WTC11 (cell line): ENCODE measurements around the gene PAEP. TPM values are rescaled to one million over a fixed set of nuclear protein-coding genes. Genes with fewer than 3 reads are reported as not detected.

Experiments used
- ATAC-seq: fragments of 200-7000 bp; cut with Tn5 transposase; 2 replicates; pipeline ENCODE4 v1.10.0; 2021; ENCODE audit warnings: mild to moderate bottlenecking, moderate library complexity
- CTCF ChIA-PET: fragments of 300-600 bp; sonication (Branson Sonifier 250); formaldehyde crosslinking; loops from one replicate; lab custom pipeline; 2021; ENCODE audit warnings: antibody characterized with exemption; lab: Charles Lee
- POLR2A ChIA-PET: fragments of 350-600 bp; sonication (Branson Sonifier 250); formaldehyde crosslinking; loops from one replicate; lab custom pipeline; 2021; ENCODE audit warnings: antibody characterized with exemption; lab: Charles Lee
- DNase-seq: peaks from one replicate; pipeline ENCODE4 v3.0.0; 2021; ENCODE audit warnings: low spot score
- H3K27ac Mint-ChIP-seq: 2 replicates; pipeline ENCODE4 v1.8.0; 2021; ENCODE audit warnings: mixed read lengths
- H3K27me3 Mint-ChIP-seq: 2 replicates; pipeline ENCODE4 v1.8.0; 2021; ENCODE audit warnings: low read depth, mild to moderate bottlenecking, moderate library complexity, mixed read lengths
- H3K36me3 Mint-ChIP-seq: 2 replicates; pipeline ENCODE4 v1.8.0; 2021; ENCODE audit warnings: mixed read lengths
- H3K4me1 Mint-ChIP-seq: 2 replicates; pipeline ENCODE4 v1.8.0; 2022; ENCODE audit warnings: mixed read lengths
- H3K4me3 Mint-ChIP-seq: 2 replicates; pipeline ENCODE4 v1.8.0; 2021; ENCODE audit warnings: mild to moderate bottlenecking, moderate library complexity, mixed read lengths
- H3K9me3 Mint-ChIP-seq: 2 replicates; pipeline ENCODE4 v1.8.0; 2021; ENCODE audit warnings: mixed read lengths
- CREB1 ChIP-seq: sonication (generic); formaldehyde crosslinking; IDR thresholded peaks from 2 replicates; pipeline ENCODE4 v1.8.0; 2023; ENCODE audit warnings: mild to moderate bottlenecking, missing genetic modification reagents
- ELF4 ChIP-seq: sonication (generic); formaldehyde crosslinking; IDR thresholded peaks from 2 replicates; pipeline ENCODE4 v1.8.1; 2022; ENCODE audit warnings: low read depth, mild to moderate bottlenecking, moderate library complexity, missing genetic modification reagents
- FOXJ3 ChIP-seq: sonication (generic); formaldehyde crosslinking; IDR thresholded peaks from 2 replicates; pipeline ENCODE4 v1.9.0; 2021; ENCODE audit warnings: missing genetic modification reagents, mild to moderate bottlenecking, borderline replicate concordance
- FOXP1 ChIP-seq: sonication (generic); formaldehyde crosslinking; IDR thresholded peaks from 2 replicates; pipeline ENCODE4 v1.8.0; 2022; ENCODE audit warnings: missing genetic modification reagents, mild to moderate bottlenecking, moderate library complexity, borderline replicate concordance
- GRHL2 ChIP-seq: fragments of 250-450 bp; sonication (Bioruptor Pico); IDR thresholded peaks from 2 replicates; pipeline ENCODE4 v1.8.0; 2022; ENCODE audit warnings: mild to moderate bottlenecking, moderate library complexity; ENCODE audit not compliant: insufficient replicate concordance, severe bottlenecking
- HMGA2 ChIP-seq: fragments of 250-450 bp; sonication (Bioruptor Pico); IDR thresholded peaks from 2 replicates; pipeline ENCODE4 v1.4.0; 2021; ENCODE audit warnings: mild to moderate bottlenecking, moderate library complexity
- IRF1 ChIP-seq: sonication (generic); formaldehyde crosslinking; IDR thresholded peaks from 2 replicates; pipeline ENCODE4 v1.8.0; 2023; ENCODE audit warnings: missing genetic modification reagents
- JUN ChIP-seq: sonication (generic); formaldehyde crosslinking; IDR thresholded peaks from 2 replicates; pipeline ENCODE4 v1.8.0; 2023; ENCODE audit warnings: mild to moderate bottlenecking, missing genetic modification reagents
- NR2C2 ChIP-seq: sonication (generic); formaldehyde crosslinking; IDR thresholded peaks from 2 replicates; pipeline ENCODE4 v1.8.0; 2022; ENCODE audit warnings: mild to moderate bottlenecking, missing genetic modification reagents
- SMAD3 ChIP-seq: sonication (generic); formaldehyde crosslinking; IDR thresholded peaks from 2 replicates; pipeline ENCODE4 v1.8.0; 2022; ENCODE audit warnings: missing genetic modification reagents, mild to moderate bottlenecking, borderline replicate concordance
- ZNF232 ChIP-seq: sonication (generic); formaldehyde crosslinking; IDR thresholded peaks from 2 replicates; pipeline ENCODE4 v1.8.0; 2022; ENCODE audit warnings: mild to moderate bottlenecking, missing genetic modification reagents
- ZNF396 ChIP-seq: fragments of 250-450 bp; sonication (Bioruptor Pico); IDR thresholded peaks from 2 replicates; pipeline ENCODE4 v1.8.0; 2021; ENCODE audit warnings: mild to moderate bottlenecking, moderate library complexity, borderline replicate concordance
- ZNF423 ChIP-seq: fragments of 250-450 bp; sonication (Bioruptor Pico); IDR thresholded peaks from 2 replicates; pipeline ENCODE4 v2.1.2; 2022; ENCODE audit warnings: mild to moderate bottlenecking, moderate library complexity
- total RNA-seq: library from RNA; stranded (reverse); gene quantifications from 3 replicates; pipeline ENCODE4 v1.2.3, GENCODE V29; 2021
- TF ChIP-seq, protein P1 (sequence below): fragments of 200-600 bp; IDR thresholded peaks from 2 replicates; pipeline ENCODE4 v1.8.0; 2022; ENCODE audit warnings: antibody characterized with exemption
- TF ChIP-seq, protein P2 (sequence below): fragments of 250-450 bp; sonication (Bioruptor Pico); IDR thresholded peaks from 2 replicates; pipeline ENCODE4 v1.8.0; 2021; ENCODE audit warnings: mild to moderate bottlenecking
- TF ChIP-seq, protein P3 (sequence below): sonication (generic); formaldehyde crosslinking; IDR thresholded peaks from 2 replicates; pipeline ENCODE4 v1.8.0; 2022; ENCODE audit warnings: mild to moderate bottlenecking, missing genetic modification reagents

The PAEP gene
- total RNA-seq, 1 experiment from 2014 or later, result not detected

DNA sequence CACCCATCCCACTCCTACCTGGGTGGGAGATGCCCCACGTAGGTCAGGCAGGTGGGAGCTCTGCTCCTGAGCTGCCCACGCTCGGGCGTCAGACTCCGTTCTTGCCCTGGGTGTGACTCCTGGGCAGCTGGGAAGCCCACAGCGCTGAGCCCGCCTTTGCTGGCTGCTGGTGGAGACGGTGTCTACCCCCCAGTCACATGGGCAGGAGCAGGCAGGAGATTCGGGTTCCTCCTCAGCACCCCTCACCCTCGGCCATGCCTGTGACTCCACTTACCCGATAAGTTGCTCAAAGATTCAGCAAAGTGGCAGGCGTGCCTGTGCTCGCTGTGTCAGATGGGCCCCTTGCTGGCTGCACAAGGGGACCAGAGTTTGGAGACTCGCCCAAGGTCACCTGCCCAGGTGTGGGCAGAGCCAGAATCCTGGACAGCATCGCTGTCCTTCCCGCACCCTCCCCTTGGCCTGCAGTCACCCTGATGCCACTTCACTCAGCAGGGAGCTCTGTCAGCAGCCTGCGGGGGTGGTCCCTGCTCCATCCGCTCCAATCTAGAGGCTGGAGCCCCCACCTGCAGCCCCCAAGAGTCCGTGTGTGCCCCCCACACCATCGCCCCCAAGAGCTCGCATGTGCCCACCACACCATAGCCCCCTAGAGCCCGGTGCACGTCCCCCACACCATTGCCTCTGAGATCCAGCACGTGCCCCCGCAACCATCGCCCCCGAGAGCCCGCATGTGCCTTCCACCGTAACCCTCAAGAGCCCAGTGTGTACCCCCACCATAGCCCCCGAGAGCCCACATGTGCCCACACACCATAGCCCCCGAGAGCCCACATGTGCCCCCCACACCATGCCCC lies 36.1 kb upstream of the PAEP start (continued):
- TF ChIP-seq, protein P1, sequence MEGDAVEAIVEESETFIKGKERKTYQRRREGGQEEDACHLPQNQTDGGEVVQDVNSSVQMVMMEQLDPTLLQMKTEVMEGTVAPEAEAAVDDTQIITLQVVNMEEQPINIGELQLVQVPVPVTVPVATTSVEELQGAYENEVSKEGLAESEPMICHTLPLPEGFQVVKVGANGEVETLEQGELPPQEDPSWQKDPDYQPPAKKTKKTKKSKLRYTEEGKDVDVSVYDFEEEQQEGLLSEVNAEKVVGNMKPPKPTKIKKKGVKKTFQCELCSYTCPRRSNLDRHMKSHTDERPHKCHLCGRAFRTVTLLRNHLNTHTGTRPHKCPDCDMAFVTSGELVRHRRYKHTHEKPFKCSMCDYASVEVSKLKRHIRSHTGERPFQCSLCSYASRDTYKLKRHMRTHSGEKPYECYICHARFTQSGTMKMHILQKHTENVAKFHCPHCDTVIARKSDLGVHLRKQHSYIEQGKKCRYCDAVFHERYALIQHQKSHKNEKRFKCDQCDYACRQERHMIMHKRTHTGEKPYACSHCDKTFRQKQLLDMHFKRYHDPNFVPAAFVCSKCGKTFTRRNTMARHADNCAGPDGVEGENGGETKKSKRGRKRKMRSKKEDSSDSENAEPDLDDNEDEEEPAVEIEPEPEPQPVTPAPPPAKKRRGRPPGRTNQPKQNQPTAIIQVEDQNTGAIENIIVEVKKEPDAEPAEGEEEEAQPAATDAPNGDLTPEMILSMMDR, result no peak
- TF ChIP-seq JUN (CRISPR knock-in tag), result no peak
- TF ChIP-seq, protein P2, sequence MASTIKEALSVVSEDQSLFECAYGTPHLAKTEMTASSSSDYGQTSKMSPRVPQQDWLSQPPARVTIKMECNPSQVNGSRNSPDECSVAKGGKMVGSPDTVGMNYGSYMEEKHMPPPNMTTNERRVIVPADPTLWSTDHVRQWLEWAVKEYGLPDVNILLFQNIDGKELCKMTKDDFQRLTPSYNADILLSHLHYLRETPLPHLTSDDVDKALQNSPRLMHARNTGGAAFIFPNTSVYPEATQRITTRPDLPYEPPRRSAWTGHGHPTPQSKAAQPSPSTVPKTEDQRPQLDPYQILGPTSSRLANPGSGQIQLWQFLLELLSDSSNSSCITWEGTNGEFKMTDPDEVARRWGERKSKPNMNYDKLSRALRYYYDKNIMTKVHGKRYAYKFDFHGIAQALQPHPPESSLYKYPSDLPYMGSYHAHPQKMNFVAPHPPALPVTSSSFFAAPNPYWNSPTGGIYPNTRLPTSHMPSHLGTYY, result no peak
- TF ChIP-seq CREB1 (CRISPR knock-in tag), result no peak
- TF ChIP-seq NR2C2 (CRISPR knock-in tag), result no peak
- TF ChIP-seq SMAD3 (CRISPR knock-in tag), result no peak

- POLR2A ChIA-PET, result interaction anchor here (0.5 kb wide), 1 partner anchor 51 kb away, joined by 3 read pairs; no protein-coding TSS in a partner anchor
- Mint-ChIP-seq H3K4me1 (peaks cover 11% of the 10 kb centered on the region), H3K4me3 (no peak overlapping the region), H3K36me3 (no peaks in the 10 kb centered on the region), H3K9me3 (no peaks in the 10 kb centered on the region), H3K27ac (no peak overlapping the region), H3K27me3 (no peaks in the 10 kb centered on the region)
- CTCF ChIA-PET, result interaction anchor here (0.5 to 5.6 kb wide), 7 partner anchors 9 to 323 kb away, joined by 3 to 42 read pairs (median 4); no protein-coding TSS in a partner anchor
- ATAC-seq (no peak), DNase-seq (no peak)
- no peak for TF ChIP-seq FOXJ3 (CRISPR knock-in tag)
- TF ChIP-seq IRF1 (CRISPR knock-in tag), result no peak
- TF ChIP-seq ZNF396 (CRISPR knock-in tag), result no peak
- TF ChIP-seq CREB1 (CRISPR knock-in tag), result no peak
These were observed 35.3 kb upstream of the PAEP start for GRCh38 chr9:135526089-135526729.

DNA sequence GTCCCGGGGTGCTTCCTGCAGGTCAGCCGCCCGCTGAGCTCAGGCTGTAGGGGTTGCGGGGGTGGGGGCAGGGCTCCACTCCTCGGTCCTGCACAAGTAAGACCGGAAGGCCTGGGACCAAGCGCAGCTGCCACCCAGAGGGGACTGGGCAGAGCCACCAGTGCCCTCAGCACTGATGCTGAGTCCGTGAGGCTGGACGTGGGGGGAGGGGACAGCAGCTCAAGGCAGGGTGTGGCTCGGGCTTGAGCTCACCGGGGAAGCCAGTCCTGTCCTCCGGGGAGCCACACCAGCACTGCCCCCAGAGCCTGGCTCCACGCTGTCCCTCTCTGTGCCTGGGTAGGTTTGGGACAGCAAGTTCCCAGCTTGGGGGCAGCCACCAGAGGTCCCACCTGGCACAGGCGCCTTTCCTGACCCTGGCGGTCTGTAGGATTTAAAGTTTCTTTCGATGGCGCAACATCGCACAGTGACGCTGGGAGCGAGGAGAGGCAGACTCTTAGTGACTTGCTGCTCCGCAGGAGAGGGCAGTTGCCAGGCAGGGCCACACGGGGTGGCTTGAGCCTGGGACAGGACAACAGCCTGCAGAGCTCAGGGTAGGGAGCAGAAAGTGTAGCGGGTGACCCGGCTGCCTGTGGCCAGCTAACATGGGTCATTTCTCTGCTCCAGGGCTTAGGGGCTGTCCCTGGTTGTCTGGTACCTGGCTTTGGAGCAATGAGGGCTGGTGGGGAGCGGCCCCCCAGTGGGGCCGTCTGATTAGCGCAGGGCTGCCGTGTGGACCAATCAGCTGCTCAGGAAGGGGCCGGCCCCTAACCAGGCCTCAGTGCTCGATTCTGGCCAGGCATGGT lies 34.6 kb upstream of the PAEP start:
- H3K27me3 Mint-ChIP-seq, result no peaks in the 10 kb centered on the region
- POLR2A ChIA-PET, result interaction anchor here (0.5 kb wide), 2 partner anchors 8 to 52 kb away, joined by 3 to 4 read pairs; no protein-coding TSS in a partner anchor

More for the DNA sequence above, 34.6 kb upstream of the PAEP start:
- TF ChIP-seq, protein P3, sequence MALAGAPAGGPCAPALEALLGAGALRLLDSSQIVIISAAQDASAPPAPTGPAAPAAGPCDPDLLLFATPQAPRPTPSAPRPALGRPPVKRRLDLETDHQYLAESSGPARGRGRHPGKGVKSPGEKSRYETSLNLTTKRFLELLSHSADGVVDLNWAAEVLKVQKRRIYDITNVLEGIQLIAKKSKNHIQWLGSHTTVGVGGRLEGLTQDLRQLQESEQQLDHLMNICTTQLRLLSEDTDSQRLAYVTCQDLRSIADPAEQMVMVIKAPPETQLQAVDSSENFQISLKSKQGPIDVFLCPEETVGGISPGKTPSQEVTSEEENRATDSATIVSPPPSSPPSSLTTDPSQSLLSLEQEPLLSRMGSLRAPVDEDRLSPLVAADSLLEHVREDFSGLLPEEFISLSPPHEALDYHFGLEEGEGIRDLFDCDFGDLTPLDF (CRISPR knock-in tag), result no peak
- peak; percentile 2; the same call in 1 of the 2 replicates for TF ChIP-seq ZNF423
- no peak for TF ChIP-seq ZNF232 (CRISPR knock-in tag)
- no peak for TF ChIP-seq HMGA2 (CRISPR knock-in tag)
- TF ChIP-seq GRHL2, result no peak
- TF ChIP-seq ELF4 (CRISPR knock-in tag), result no peak
- TF ChIP-seq FOXP1 (CRISPR knock-in tag), result peak; percentile 17; the same call in 1 of the 2 replicates
- Mint-ChIP-seq H3K4me1 (peaks cover 11% of the 10 kb centered on the region), H3K9me3 (no peaks in the 10 kb centered on the region), H3K36me3 (no peaks in the 10 kb centered on the region), H3K4me3 (no peak overlapping the region), H3K27ac (no peak overlapping the region)
- DNase-seq, result peak; percentile 20
- CTCF ChIA-PET, result interaction anchor here (0.5 to 5.6 kb wide), 7 partner anchors 9 to 324 kb away, joined by 3 to 42 read pairs (median 4); no protein-coding TSS in a partner anchor
- ATAC-seq, result no peak; the same call in none of the 2 replicates
